Ammon's horn (tissue), 1 donor: Measurements from ENCODE around the gene SHISA8.
"Not testable (repeated sequence)": the region's sequence is repeated elsewhere in the genome, so short reads cannot be mapped to it uniquely, and the experiment has no call there.

Experiments used
- DNase-seq: peaks from one replicate; pipeline ENCODE4 v3.0.0-alpha.2; 2016; ENCODE audit warnings: low spot score

Gene SHISA8

DNA sequence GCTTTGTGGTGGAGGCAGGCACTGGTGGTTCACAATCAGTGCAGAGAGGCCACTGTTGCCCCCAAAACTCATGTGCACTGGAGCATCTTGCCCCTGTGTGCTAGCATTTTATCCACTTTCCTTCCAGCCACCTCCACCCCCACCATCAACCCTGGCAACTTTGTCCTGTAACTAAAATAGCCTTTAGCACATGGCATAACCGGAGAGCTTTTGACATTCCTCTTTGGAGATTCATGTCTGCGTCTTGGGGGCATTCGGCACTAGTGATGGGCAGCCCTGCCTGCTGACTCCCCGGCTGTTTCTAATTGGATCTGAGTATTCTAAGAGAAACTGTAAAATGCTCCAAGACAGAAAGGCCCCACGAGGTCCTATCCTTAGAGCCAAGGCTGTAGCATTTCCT lies 15.8 kb downstream of the SHISA8 start:
- no peak for DNase-seq

DNA sequence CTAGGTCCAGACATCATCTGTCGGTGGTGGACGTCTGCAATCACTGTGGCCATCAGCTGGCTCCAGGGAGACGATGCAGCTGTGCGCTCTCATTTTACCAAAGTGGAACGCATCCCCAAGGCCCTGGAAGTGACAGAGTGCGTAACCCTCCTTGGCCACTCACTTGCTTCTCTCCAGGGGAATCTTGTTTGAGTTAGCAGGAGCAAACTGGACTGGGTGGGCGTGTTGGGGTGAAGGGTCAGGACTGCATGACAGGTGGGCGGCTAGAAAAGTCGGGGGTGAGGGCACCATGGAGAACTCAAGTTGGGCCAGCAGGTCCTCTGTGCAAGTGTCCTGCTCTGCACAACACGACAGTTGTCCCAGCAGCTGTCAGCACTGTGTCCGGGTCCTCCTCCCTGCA lies 16.2 kb downstream of the SHISA8 start:
- no peak for DNase-seq

DNA sequence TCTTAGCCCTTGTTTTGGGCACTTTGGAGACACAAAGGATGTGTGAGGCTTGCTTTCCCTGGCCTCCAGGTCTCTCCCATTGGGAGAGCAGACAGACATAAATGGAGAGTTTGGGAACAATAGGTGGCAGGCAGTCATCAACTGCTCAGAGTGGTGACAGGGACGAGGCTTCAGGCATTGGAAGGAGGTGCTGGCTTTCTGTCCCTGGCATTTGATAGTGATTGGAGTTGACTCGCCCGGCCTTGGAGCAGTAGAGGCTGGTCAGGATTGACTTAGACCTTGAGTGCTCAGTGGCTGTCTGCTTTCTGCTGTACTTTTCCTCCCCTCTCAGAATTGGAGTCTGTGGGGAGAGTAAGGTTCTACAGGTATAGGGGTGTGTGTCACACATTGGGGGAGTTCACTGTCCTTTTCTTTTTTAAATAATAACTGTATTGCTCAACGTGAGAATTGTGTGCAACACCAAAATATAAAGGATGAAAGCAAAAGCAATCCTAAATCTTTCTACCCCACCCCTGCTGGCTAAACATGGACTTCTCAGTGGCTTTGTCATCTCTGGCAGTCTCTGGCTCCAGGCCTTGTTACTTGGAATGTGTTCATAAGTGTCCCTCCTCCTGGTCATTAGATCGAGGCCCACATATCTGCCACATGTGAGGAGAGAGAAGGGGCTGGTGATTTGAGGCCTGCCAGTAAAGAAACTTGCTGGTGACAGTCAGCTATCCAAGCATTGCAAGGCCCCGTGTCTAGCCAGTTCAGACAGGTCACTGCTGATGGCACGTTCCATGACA lies 21.1 kb downstream of the SHISA8 start:
- no peak for DNase-seq

DNA sequence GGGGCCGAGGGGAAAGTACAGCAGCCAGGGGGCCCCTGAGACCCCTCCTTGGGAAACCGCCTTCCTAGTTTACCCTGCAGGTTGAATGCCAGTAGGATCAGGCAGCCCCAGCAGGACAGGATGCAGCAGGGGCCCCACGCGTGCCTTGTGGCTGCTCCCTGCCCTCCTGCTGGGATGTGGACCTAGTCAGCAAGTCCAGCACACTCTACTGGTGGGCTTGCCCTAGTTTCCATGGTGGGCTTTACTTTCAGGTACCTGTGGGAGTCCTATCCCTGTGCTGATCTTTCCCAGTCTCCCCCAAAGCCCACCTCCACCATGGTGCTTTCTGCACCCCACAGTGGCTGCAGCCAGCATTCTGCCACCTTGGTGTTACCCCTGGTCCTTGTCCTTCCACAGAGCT lies 22.2 kb downstream of the SHISA8 start:
- no peak for DNase-seq

DNA sequence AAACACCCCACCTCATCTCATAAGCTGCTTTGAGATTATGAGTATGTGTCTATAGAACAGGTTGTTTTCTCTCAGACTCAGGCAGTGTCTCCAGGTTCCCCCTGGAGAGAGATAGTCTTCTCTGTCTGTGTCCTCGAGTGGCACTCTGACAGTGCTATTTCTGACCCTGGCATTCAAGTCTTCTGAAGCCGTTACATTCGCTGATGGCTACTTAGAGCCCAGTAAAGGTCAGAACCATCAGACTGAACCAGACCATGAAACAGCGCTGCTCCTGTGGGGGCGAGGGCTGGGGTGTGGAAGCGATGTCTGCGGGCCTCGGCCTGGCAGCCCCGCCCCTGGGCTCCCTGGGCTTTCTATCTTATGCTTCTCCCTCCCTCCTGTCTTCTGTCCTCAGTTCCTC lies 23.5 kb downstream of the SHISA8 start:
- no peak for DNase-seq

DNA sequence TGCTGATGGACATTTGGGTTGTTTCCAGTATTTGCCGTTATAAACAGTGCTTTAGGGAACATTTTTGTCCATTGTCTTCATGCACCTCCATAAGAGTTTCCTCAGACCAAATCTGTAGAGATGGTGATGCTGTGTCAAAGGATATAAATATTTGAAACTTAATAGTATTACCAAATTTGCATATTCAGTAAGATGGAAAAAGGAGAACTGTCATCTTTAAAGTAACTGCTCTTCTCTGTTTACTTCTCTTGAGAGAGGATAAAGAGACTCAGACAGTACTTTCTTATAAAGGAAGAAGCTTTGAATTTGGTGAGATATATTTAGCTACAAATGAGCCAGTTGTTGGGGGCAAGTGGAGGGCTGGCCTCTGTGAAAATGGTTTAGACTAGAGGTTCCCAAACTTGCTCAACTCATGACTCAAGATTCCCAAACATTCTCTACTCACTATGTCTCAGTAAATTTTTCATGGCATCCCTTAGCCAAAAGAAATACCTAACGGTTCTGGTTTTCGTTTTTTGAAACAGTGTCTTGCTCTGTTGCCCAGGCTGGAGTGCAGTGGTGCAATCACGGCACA lies 26.2 kb downstream of the SHISA8 start:
- DNase-seq: no peak

DNA sequence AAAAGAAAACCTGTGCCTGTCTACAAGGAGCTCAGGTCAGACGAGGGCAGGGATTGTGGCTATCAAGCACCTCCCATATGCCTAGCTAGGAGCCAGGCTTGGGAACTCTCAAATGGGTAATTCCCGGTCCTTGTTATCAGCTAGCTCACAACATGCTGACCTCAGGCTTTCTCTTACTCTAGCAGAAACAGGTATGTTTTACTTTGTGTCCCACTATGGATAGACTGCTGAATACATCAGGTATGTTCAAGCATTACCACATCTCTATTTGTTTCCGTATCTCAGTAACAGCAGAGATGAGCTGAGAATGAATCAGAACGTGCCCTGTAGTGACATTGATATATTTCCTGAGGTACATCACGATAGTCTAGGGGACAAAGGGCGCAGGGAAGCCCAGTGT lies 29.4 kb downstream of the SHISA8 start:
- DNase-seq: no peak

DNA sequence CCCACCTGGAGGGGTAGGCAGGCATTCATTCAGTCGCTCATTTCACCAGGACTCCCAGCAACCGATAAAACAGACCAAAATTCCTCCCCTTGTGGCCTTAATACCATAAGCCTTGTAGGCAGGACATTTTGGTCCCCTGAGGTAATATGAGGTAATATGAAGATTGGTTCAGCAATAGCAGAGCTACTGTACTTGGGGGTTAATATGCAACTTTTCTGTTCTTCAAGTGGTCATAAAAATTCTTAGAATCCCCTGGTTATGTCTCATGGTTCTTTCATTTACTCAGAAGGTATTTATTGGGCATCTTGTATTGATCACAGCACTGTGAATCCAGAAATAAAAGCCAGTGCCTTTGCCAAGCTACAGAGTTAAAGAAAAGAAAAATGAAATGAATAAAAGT lies 29.8 kb downstream of the SHISA8 start:
- no peak for DNase-seq

DNA sequence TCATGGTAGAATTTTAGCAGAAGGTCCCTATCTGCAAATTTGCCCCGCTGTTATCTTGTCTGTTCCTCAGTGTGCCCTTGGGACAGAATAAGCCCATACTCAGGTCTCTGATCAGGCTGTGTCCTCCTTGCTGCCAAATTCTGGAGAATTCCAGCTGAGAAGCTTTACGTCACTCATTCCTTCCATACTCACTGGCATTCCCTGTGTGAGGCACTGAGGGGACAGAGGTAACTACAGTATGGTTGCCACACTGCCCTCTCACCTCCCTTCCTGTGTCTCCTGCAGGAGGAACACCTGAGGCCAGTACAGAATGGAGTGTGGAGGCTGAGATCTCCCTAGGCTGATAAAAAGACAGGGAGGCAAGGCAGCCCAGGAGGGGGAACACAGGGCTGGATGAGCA lies 31.5 kb downstream of the SHISA8 start:
- no peak for DNase-seq

DNA sequence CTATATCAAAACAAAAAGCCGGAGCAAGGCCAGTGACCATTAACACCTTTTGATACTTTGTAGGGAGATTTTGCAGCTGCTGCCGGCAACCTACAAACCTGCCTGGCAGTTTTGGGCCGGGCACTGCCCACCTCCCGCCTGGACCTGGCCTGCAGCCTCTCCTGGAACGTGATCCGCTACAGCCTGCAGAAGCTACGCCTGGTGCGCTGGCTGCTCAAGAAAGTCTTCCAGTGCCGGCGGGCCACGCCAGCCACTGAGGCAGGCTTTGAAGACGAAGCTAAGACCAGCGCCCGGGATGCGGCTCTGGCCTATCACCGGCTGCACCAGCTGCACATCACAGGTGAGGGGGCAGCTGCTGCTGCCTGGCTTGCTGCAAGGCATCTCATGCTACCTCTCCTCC lies 34.2 kb downstream of the SHISA8 start:
- no peak for DNase-seq

DNA sequence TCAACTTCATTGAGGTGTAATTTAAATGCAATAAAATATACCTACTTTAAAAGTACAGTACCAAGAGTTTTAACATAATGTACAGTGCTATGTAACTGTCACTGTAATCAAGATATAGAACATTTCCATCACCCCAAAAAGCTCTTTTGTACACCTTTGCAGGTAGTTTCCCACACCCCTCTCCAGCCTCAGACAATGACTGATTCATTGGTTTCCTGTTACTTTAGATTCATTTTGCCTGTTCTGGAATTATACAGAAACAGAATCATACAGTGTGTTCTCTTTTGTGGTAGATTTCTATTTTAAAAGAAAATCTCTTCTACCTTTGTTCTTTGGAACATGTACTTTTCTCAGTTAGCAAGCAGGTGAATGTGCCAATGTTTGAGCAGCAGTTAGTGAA lies 38.2 kb downstream of the SHISA8 start:
- DNase-seq: no peak

DNA sequence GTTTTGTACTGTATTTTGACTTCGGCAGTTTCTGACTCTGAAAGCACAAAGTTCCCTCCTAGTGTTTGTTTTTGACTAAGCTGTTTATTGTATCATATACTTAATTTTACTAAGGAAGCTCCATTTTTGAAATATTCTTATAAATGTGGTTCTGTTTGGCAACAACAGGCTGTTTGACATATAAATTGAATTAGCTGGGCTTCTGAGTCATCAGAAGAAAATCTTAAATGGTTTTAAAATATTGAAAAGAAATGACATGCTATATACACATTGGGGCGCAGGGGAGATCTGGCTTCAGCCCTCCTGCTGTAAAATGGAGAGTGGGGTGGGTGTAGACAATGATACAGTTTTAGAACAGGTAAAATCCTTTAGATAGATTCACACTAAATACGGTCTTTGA lies 38.6 kb downstream of the SHISA8 start:
- no peak for DNase-seq

DNA sequence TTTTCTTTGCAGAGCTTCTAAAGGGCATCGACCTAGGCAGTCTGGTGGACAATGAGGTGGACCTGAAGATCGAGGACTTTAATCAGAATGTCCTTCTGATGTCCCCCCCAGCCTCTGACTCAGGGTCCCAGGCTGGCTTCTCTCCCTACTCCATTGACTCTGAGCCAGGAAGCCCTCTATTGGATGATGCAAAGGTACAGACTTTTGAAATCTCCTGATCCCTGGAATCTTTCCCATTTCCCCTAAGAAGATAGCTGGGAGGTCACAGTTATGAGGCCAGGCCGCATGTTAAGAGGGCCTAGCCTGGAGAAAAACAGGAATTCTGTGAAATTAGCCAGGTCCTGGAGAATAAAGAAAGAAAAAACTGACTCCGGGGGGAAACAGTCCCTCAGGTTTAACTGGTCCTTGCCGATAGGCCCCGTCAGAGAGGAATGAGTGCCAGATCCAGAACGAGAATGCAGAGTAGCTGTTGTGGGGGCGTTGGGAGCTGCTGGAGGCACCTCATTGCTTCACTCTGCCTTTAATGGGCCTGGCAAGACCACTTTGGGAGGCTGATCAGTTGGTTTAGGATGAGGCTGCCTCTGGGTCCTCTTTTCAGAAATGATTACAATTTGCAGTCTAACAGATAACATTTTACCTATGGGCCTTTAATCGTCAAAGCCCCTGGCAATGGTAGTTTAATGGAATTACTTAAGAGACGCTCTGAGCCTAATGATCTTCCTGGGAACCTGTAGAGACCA lies 39.2 kb downstream of the SHISA8 start:
- peak; percentile 40 for DNase-seq

DNA sequence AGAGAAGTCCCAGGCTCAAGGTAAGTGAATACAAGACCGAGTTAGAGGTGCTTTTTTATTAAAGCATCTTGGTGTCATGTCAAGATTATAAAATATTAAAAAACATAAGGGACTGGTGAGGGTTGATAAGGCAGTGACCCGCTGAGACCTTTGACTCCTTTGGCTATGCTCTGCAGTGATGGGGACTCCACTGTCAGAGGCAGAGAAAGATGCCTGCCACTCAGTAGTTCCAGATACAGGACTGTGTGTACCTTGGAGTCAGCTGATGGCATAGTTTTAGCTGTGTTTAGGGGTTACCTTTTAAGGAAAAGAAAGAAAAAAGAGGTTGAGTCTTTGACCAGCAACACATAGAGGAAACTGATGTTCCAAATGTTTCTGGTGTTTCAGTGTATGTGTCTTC lies 40.8 kb downstream of the SHISA8 start:
- DNase-seq: no peak

DNA sequence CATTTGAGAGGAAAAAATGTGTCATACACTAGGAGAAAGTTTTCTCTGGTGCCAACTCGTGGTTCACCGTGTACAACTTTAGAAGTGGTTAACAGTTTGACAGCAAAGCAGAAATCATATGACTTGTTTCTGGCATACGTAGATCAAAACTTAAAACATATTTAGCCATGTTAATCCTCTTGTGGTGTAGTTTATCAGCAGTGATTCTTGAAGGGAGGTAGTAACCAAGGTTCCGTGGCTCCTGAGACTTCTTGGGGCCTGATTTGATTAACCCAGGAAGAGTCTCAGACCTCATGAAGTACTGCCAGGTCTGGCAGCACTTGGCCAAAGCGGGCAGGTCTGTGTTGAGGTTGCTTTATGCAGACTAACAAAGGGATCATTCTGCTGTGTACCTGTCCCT lies 41.5 kb downstream of the SHISA8 start:
- no peak for DNase-seq

DNA sequence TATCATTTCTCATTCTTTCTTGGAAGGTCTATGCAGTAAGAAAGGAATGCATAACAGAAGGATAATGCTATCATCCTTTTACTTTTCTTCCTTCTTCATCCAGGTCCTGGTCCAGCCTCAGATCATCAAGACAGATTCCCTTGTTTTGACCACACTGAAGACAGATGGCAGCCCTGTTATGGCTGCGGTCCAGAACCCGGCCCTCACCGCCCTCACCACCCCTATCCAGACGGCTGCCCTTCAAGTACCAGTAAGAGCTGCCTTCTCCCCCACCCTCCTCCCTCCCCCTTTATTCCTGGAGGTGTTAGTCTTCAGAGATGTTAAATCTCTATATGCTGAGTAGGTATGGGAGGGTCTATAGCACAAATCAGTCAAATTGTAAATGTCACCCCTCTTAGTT lies 44.1 kb downstream of the SHISA8 start:
- no peak for DNase-seq

DNA sequence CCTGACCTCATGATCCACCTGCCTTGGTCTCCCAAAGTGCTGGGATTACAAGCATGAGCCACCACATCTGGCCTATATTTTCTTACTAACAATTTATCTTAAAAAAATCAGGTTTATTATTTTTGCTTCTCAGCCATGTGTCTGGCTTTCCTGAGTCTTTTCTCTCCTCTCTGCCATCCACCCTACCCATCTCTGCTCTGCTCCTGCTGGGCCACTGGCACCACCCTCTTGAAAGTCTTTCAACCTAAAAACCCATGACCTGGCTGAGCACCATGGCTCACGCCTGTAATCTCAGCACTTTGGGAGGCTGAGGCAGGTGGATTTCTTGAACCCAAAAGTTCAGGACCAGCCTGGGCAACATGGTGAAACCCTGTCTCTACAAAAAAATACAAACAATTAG lies 44.8 kb downstream of the SHISA8 start:
- not testable (repeated sequence) for DNase-seq

DNA sequence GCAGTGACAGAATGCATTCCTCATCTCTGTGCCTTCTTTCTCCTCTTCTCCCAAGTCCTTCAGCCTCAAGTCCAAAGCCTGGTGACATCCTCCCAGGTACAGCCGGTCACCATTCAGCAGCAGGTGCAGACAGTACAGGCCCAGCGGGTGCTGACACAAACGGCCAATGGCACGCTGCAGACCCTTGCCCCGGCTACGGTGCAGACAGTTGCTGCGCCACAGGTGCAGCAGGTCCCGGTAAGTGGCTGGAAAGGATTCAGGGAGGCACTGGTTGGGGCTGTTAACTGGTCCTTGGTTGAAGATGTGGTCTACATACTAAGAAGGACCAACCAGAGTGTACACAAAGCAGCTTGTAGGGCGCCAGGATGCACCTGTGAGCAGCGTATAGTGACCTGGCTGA lies 46.3 kb downstream of the SHISA8 start:
- DNase-seq: no peak

DNA sequence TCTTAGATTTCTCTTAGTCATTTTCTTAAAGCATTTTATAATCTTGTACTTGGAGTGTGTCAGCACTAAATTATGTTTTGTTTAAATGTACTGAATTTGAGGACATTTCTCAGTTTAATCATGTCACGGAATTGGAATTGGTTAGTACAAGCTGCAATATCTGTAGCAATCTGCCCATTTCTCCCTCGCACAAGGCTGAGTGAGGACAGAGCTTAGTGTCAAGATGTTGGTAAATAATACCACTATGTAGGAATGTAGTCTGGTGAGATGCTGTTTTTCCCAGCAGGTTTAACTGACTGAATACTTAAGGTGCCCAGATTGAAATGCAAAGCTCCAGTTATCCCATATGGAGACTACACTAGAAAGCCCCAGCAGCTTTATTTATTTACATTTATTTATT lies 51.4 kb downstream of the SHISA8 start:
- no peak for DNase-seq

DNA sequence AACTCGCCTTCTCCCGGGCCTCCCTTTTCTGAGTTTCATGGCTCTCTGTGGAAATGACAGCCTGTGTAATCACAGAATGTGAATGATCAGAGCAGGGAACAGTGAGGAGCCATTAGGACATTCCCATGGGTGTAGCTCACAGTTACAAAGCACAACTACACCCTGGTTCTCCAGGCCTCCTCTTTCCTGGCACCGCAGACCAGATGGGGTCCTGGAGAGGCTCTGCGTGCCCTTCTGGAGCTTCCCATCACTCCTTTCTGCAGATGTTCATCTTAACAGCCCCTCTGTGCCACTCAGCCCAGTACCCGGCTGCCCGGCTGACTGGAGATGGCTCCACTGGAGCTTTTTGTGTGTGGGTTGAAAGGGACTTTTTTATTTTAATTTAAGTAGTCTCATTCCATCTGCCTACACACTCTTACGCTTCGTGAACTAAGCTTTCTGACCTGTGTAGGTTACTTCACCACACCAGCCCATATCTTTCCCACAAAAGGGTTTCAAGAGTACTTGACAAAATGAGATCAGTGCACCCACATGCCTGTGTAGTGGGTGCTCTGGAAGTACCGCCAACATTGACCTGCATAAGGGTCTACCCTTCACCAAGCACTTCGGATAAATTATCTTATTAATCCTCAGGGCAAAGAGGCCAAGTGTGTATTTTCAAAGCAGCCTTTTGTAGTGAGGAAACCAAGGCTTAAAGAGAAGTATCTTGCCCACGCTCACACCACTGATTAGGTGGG lies 52.2 kb downstream of the SHISA8 start:
- DNase-seq: no peak

DNA sequence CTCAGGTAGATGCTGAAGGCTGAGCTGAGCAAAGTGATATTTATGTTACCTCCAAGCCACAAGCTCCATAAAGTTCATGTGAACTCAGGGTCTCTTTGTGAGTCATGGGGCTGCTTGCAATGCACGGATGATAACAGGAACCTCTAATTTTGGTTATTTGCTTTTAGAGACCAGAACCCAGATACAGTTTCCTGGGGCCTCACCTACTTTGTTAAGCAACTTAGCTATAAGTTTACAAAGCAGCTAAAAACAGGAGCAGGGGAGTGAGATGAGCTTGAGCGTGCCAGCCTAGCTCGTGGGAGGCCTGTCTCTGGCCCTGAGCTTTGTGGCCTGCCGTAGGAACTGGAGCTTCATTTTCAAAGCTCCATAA lies 52.7 kb downstream of the SHISA8 start:
- DNase-seq: no peak
